Measurements from ENCODE around the gene SIK3. TPM values are rescaled to one million over a fixed set of nuclear protein-coding genes. Genes with fewer than 3 reads are reported as not detected.

SIK3 gene
- polyA plus RNA-seq, 1 experiment, result 7.3 TPM

DNA sequence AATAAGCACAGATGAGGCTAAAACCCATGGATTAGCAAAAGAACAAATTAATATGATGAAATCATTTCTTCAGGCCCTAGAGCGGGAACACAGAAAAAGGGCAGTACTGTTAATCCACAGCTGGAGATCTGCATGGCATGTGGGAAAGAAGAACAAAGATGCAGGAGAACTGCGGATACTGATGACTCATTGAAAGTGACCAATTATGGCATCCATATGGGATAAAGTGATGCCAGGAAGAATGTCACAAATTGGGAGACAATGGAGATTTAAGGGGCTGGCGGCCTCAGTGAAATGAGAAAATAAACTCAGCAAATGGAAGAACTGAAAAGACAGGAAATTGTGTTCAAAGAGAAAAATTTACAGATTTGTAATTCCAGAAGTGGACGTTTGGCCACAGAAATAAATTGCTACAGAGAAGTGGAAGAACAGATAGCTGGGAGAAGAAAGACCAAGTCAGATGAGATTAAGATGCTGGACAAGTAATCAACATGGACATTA, 39.4 kb downstream of the SIK3 start:
- no peak for DNase-seq (ENCODE audit: low read depth)
- TF ChIP-seq, protein P1, sequence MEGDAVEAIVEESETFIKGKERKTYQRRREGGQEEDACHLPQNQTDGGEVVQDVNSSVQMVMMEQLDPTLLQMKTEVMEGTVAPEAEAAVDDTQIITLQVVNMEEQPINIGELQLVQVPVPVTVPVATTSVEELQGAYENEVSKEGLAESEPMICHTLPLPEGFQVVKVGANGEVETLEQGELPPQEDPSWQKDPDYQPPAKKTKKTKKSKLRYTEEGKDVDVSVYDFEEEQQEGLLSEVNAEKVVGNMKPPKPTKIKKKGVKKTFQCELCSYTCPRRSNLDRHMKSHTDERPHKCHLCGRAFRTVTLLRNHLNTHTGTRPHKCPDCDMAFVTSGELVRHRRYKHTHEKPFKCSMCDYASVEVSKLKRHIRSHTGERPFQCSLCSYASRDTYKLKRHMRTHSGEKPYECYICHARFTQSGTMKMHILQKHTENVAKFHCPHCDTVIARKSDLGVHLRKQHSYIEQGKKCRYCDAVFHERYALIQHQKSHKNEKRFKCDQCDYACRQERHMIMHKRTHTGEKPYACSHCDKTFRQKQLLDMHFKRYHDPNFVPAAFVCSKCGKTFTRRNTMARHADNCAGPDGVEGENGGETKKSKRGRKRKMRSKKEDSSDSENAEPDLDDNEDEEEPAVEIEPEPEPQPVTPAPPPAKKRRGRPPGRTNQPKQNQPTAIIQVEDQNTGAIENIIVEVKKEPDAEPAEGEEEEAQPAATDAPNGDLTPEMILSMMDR (IDR thresholded peaks at IDR 0.05; ENCODE audit: insufficient read depth, low read depth, low read length), result no peak
- Histone ChIP-seq H3K27me3 (ENCODE audit: control insufficient read depth, insufficient read depth, low read length) (no peaks in the 10 kb centered on the region), H3K36me3 (ENCODE audit: control insufficient read depth, insufficient read depth, low read length) (no peaks in the 10 kb centered on the region), H3K4me3 (ENCODE audit: low read depth, low read length) (no peak overlapping the region)
- ChIA-PET CTCF (no interaction called here), POLR2A (no interaction called here)

GRCh38 chr11:117057727-117058126, 40.5 kb downstream of the SIK3 start:
- Histone ChIP-seq H3K36me3 (ENCODE audit: control insufficient read depth, insufficient read depth, low read length) (no peaks in the 10 kb centered on the region), H3K4me3 (ENCODE audit: low read depth, low read length) (no peak overlapping the region), H3K27me3 (ENCODE audit: control insufficient read depth, insufficient read depth, low read length) (no peaks in the 10 kb centered on the region)
- TF ChIP-seq, protein P1 (IDR thresholded peaks at IDR 0.05; ENCODE audit: insufficient read depth, low read depth, low read length), result no peak
- DNase-seq (ENCODE audit: low read depth), result no peak
- ChIA-PET POLR2A (no interaction called here), CTCF (interaction anchor here (1.0 to 1.1 kb wide), 2 partner anchors 13 to 178 kb away, joined by 3 read pairs; no protein-coding TSS in a partner anchor)

GRCh38 chr11:117057317-117057716, 40.9 kb downstream of the SIK3 start:
- DNase-seq (ENCODE audit: low read depth), result no peak
- no peak overlapping the region for H3K4me3 ChIP-seq (ENCODE audit: low read depth, low read length)
- ChIA-PET CTCF (interaction anchor here (0.6 to 1.1 kb wide), 3 partner anchors 12 to 177 kb away, joined by 3 read pairs; no protein-coding TSS in a partner anchor), POLR2A (no interaction called here)
- H3K27me3 ChIP-seq (ENCODE audit: control insufficient read depth, insufficient read depth, low read length), result no peaks in the 10 kb centered on the region
- no peaks in the 10 kb centered on the region for H3K36me3 ChIP-seq (ENCODE audit: control insufficient read depth, insufficient read depth, low read length)
- TF ChIP-seq, protein P1 (IDR thresholded peaks at IDR 0.05; ENCODE audit: insufficient read depth, low read depth, low read length), result no peak

DNA sequence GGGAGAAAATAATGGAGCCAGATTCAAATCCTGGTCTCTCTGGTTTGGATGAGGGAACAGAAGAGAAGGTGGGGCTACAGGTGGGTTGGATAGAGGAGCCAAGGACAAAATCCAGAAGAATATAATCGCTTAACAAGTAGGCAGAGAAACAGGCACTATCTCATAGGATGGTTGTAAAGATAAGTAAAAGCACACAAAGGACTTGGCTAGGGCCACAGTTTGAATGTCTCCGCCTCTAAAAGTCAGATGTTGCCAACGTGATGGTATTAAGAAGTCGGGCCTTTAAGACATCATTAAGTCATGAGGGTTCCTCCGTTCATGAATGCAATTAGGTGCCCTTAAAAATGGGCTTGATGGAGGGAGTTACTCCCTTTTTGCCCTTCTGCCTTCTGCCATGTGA, 42.8 kb downstream of the SIK3 start:
- H3K36me3 ChIP-seq (ENCODE audit: control insufficient read depth, insufficient read depth, low read length), result no peaks in the 10 kb centered on the region
- ChIA-PET CTCF (no interaction called here), POLR2A (no interaction called here)
- no peaks in the 10 kb centered on the region for H3K27me3 ChIP-seq (ENCODE audit: control insufficient read depth, insufficient read depth, low read length)
- DNase-seq (ENCODE audit: low read depth), result no peak
- no peak overlapping the region for H3K4me3 ChIP-seq (ENCODE audit: low read depth, low read length)
- TF ChIP-seq, protein P1 (IDR thresholded peaks at IDR 0.05; ENCODE audit: insufficient read depth, low read depth, low read length), result no peak

GRCh38 chr11:117054382-117054781, 43.8 kb downstream of the SIK3 start:
- no peak for DNase-seq (ENCODE audit: low read depth)
- Histone ChIP-seq H3K36me3 (ENCODE audit: control insufficient read depth, insufficient read depth, low read length) (no peaks in the 10 kb centered on the region), H3K4me3 (ENCODE audit: low read depth, low read length) (no peak overlapping the region), H3K27me3 (ENCODE audit: control insufficient read depth, insufficient read depth, low read length) (no peaks in the 10 kb centered on the region)
- ChIA-PET CTCF (no interaction called here), POLR2A (no interaction called here)
- TF ChIP-seq, protein P1 (IDR thresholded peaks at IDR 0.05; ENCODE audit: insufficient read depth, low read depth, low read length), result no peak

Data from BJ (cell line).